PFSK-1 (cell line): Measurements from ENCODE around the gene MARCHF2.

Experiments
- FOXP2 ChIP-seq: optimal IDR thresholded peaks from 2 replicates; pipeline ENCODE3; 2011; ENCODE audit warnings: borderline replicate concordance, control low read depth, inconsistent platforms; ENCODE audit not compliant: insufficient read depth; ENCODE audit errors: extremely low read length, extremely low read depth
- POLR2AphosphoS5 ChIP-seq: IDR thresholded peaks from 2 replicates; pipeline ENCODE4 v1.6.1; 2012; ENCODE audit warnings: low read depth, mild to moderate bottlenecking, control low read depth, low read length, moderate library complexity
- REST ChIP-seq, 2 experiments: IDR thresholded peaks; 2 replicates each; pipeline versions ENCODE4 v1.6.1 to v1.8.0; 2011 to 2012; ENCODE audit warnings: low read depth in 2 of 2, low read length in 2 of 2, control low read depth in 1 of 2, inconsistent platforms in 1 of 2, mild to moderate bottlenecking in 1 of 2, moderate library complexity in 1 of 2; ENCODE audit not compliant: insufficient read depth in 1 of 2
- SIN3A ChIP-seq: IDR thresholded peaks from 2 replicates; pipeline ENCODE4 v1.6.1; 2012; ENCODE audit warnings: mild to moderate bottlenecking, low read length, moderate library complexity, borderline replicate concordance; ENCODE audit not compliant: insufficient read depth
- TAF1 ChIP-seq: IDR thresholded peaks from 2 replicates; pipeline ENCODE4 v1.6.1; 2012; ENCODE audit warnings: low read length, control low read depth, borderline replicate concordance; ENCODE audit not compliant: insufficient read depth

MARCHF2 gene

GRCh38 chr19:8413629-8413995, 507 bp downstream of the MARCHF2 start:
- TF ChIP-seq FOXP2 (no peak), SIN3A (no peak), POLR2AphosphoS5 (no peak), TAF1 (no peak), REST (IDR thresholded peaks at IDR 0.05; ENCODE audit: insufficient read depth in 1 of 2, low read depth in 2 of 2, low read length in 2 of 2) (no peak)

GRCh38 chr19:8416796-8417195, 3.7 kb downstream of the MARCHF2 start:
- no peak for TF ChIP-seq TAF1
- TF ChIP-seq FOXP2: no peak
- TF ChIP-seq SIN3A: no peak
- TF ChIP-seq REST (IDR thresholded peaks at IDR 0.05; ENCODE audit: insufficient read depth in 1 of 2, low read depth in 2 of 2, low read length in 2 of 2): no peak
- no peak for TF ChIP-seq POLR2AphosphoS5

GRCh38 chr19:8421484-8422461, 8.7 kb downstream of the MARCHF2 start:
- TF ChIP-seq FOXP2: no peak
- no peak for TF ChIP-seq POLR2AphosphoS5
- TF ChIP-seq TAF1: no peak
- TF ChIP-seq SIN3A: no peak
- TF ChIP-seq REST (IDR thresholded peaks at IDR 0.05; ENCODE audit: insufficient read depth in 1 of 2, low read depth in 2 of 2, low read length in 2 of 2): no peak

- TF ChIP-seq FOXP2: no peak
- TF ChIP-seq SIN3A: 0 out of 2 replicates have a peak, but pooled peaks have one; percentile 11
- 0 out of 2 replicates have a peak, but pooled peaks have one; percentile 18 for TF ChIP-seq TAF1
- 0 out of 4 replicates have a peak, but pooled peaks of 1 of the 2 experiments have one; percentile 8 for TF ChIP-seq REST (IDR thresholded peaks at IDR 0.05; ENCODE audit: insufficient read depth in 1 of 2, low read depth in 2 of 2, low read length in 2 of 2)
- TF ChIP-seq POLR2AphosphoS5: no peak
Measured at GRCh38 chr19:8423817-8424223, 10.7 kb downstream of the MARCHF2 start.
